HepG2 (cell line): ENCODE measurements around the gene GPN1. TPM values are rescaled to one million over a fixed set of nuclear protein-coding genes. Genes with fewer than 3 reads are reported as not detected.

Experiments
- ATAC-seq: fragments of 200-7000 bp; cut with Tn5 transposase; 3 replicates; pipeline ENCODE4 v1.9.1; 2020; ENCODE audit warnings: mild to moderate bottlenecking, moderate library complexity
- BruUV-seq: library from RNA; stranded (reverse); fragments of 400-500 nt; replicated peaks from 2 replicates; lab custom pipeline; 2021; lab: Mats Ljungman, UMichigan
- CTCF ChIA-PET: fragments of 300-600 bp; formaldehyde crosslinking; extraction: SDS; loops from one replicate; lab custom pipeline; 2021; ENCODE audit warnings: low total read pairs, inconsistent platforms, low intra/inter-chr PET ratio; lab: Yijun Ruan, JAX
- POLR2A ChIA-PET: fragments of 350-600 bp; sonication (Branson Sonifier 250); formaldehyde crosslinking; loops from one replicate; lab custom pipeline; 2020; ENCODE audit warnings: antibody characterized with exemption, inconsistent platforms; lab: Yijun Ruan, JAX
- DNase-seq: peaks from one replicate; pipeline ENCODE4 v3.0.0-alpha.2; 2015; ENCODE audit warnings: low spot score
- FAIRE-seq: peaks from 3 replicates; lab custom pipeline; 2011; peaks lifted over from hg19 to GRCh38; lab: Jason Lieb, UNC
- H2AFZ ChIP-seq: one replicate; pipeline ENCODE4 v1.6.1; 2011; ENCODE audit warnings: low read length, inconsistent platforms
- H3K27ac ChIP-seq: fragments of 300-600 bp; 3 replicates; pipeline ENCODE4 v1.8.0; 2011; ENCODE audit warnings: mixed run types, mild to moderate bottlenecking, mixed read lengths, low read length, inconsistent platforms; ENCODE audit not compliant: insufficient read depth; ENCODE audit errors: extremely low read length
- H3K27me3 ChIP-seq, 2 experiments: fragments of 200-600 bp in 1 of 2; 2 replicates in 1 of 2; 3 replicates in 1 of 2; pipeline versions ENCODE4 v1.6.0 to v1.8.0; 2011; ENCODE audit warnings: low read length in 2 of 2, mild to moderate bottlenecking in 2 of 2, moderate library complexity in 2 of 2, inconsistent platforms in 1 of 2; ENCODE audit not compliant: insufficient read depth in 2 of 2, control insufficient read depth in 1 of 2
- H3K36me3 ChIP-seq, 2 experiments: fragments of 200-600 bp in 1 of 2; replicated peaks in 1 of 2; 2 replicates in 1 of 2; 3 replicates in 1 of 2; pipeline versions ENCODE4 v1.5.1 to v1.8.0; 2011; ENCODE audit warnings: low read length in 2 of 2, inconsistent platforms in 1 of 2; ENCODE audit not compliant: insufficient read depth in 2 of 2, control insufficient read depth in 1 of 2
- H3K4me1 ChIP-seq: 2 replicates; pipeline ENCODE4 v1.5.1; 2012; ENCODE audit warnings: low read length, inconsistent platforms; ENCODE audit not compliant: insufficient read depth
- H3K4me2 ChIP-seq: 2 replicates; pipeline ENCODE4 v1.6.0; 2011; ENCODE audit warnings: low read depth, low read length, inconsistent platforms
- H3K4me3 ChIP-seq, 3 experiments: fragments of 200-600 bp in 1 of 3; sonication (generic), shearing (Covaris generic) in 1 of 3; replicated peaks in 1 of 3; 2 replicates each; pipeline ENCODE4 v1.5.1; 2011 to 2016; ENCODE audit warnings: low read length in 3 of 3, inconsistent platforms in 2 of 3, low read depth in 2 of 3, mild to moderate bottlenecking in 2 of 3, control low read depth in 1 of 3, mixed read lengths in 1 of 3; ENCODE audit not compliant: insufficient read depth in 1 of 3
- H3K79me2 ChIP-seq: one replicate; pipeline ENCODE4 v1.6.1; 2011; ENCODE audit warnings: low read length, inconsistent platforms; ENCODE audit not compliant: insufficient read depth
- H3K9ac ChIP-seq: 2 replicates; pipeline ENCODE4 v1.6.0; 2011; ENCODE audit warnings: mild to moderate bottlenecking, low read depth, low read length, inconsistent platforms; ENCODE audit not compliant: insufficient read depth
- H3K9me3 ChIP-seq: 2 replicates; pipeline ENCODE4 v1.5.1; 2012; ENCODE audit warnings: mild to moderate bottlenecking, low read length
- H4K20me1 ChIP-seq: 2 replicates; pipeline ENCODE4 v1.6.0; 2011; ENCODE audit warnings: inconsistent platforms, mild to moderate bottlenecking, low read length, moderate library complexity; ENCODE audit not compliant: insufficient read depth
- EEA1 ChIP-seq: sonication (generic); formaldehyde crosslinking; IDR thresholded peaks from 2 replicates; pipeline ENCODE4 v1.5.1; 2020; ENCODE audit warnings: mild to moderate bottlenecking, missing genetic modification reagents, borderline replicate concordance
- PPARG ChIP-seq: conservative IDR thresholded peaks from 2 replicates; pipeline ENCODE4 v1.6.1; 2016; ENCODE audit warnings: missing biosample characterization, missing genetic modification reagents
- RBFOX2 ChIP-seq: fragments of 200-400 bp; formaldehyde crosslinking; IDR thresholded peaks from 2 replicates; pipeline ENCODE4 v1.6.1; 2017; ENCODE audit warnings: low read depth, mild to moderate bottlenecking, low read length
- SAFB2 ChIP-seq: sonication (generic); formaldehyde crosslinking; IDR thresholded peaks from 2 replicates; pipeline ENCODE4 v1.5.1; 2020; ENCODE audit warnings: missing genetic modification reagents, low read depth, mild to moderate bottlenecking, borderline replicate concordance
- SRSF1 ChIP-seq: fragments of 200-400 bp; formaldehyde crosslinking; optimal IDR thresholded peaks from 2 replicates; pipeline ENCODE3; 2017; ENCODE audit warnings: mild to moderate bottlenecking, low read depth, low read length, moderate library complexity
- ZC3H4 ChIP-seq: sonication (generic); formaldehyde crosslinking; IDR thresholded peaks from 2 replicates; pipeline ENCODE4 v1.4.0; 2020; ENCODE audit warnings: missing genetic modification reagents, borderline replicate concordance
- ZFP36 ChIP-seq: fragments of 150-350 bp; IDR thresholded peaks from 2 replicates; pipeline ENCODE4 v1.6.1; 2018; ENCODE audit warnings: borderline replicate concordance, low read length, low read depth; ENCODE audit not compliant: partially characterized antibody
- ZFP62 ChIP-seq: sonication (generic); formaldehyde crosslinking; IDR thresholded peaks from 2 replicates; pipeline ENCODE4 v1.4.0; 2020; ENCODE audit warnings: missing genetic modification reagents
- ZNF772 ChIP-seq: sonication (generic); formaldehyde crosslinking; IDR thresholded peaks from 2 replicates; pipeline ENCODE4 v1.5.0; 2020; ENCODE audit warnings: mild to moderate bottlenecking, missing genetic modification reagents
- ZSCAN25 ChIP-seq: sonication (generic); formaldehyde crosslinking; IDR thresholded peaks from 2 replicates; pipeline ENCODE4 v1.8.0; 2022; ENCODE audit warnings: mild to moderate bottlenecking, missing genetic modification reagents
- WGBS: methylation state at CpG from one replicate; pipeline ENCODE4 v1.1.6; 2017; ENCODE audit warnings: low lambda C conversion rate; 5-methylcytosine and 5-hydroxymethylcytosine counted together
- in situ Hi-C: cut with HindIII; loops from 2 replicates; pipeline ENCODE4 v1.10.0; 2017; ENCODE audit warnings: low pct_unique_long_range_greater_than_20kb; ENCODE audit not compliant: extremely low pct_ligation_motif_present
- intact Hi-C: fragments of 100-400 bp; cut with micrococcal nuclease; formaldehyde crosslinking; loops from one replicate; pipeline ENCODE4 v1.10.0; 2022; ENCODE audit not compliant: unreplicated experiment
- polyA plus RNA-seq, 8 experiments: library from polyadenylated mRNA; depleted of rRNA in 3 of 8; stranded (reverse) in 7 of 8; unstranded in 1 of 8; fragments of >200 nt; fragmentation: Illumina TruSeq in 4 of 8; extraction: Trizol in 4 of 8; gene quantifications; 2 replicates each; pipeline versions ENCODE4 v1.2.1 to v1.2.3, GENCODE V29; 2011 to 2016; ENCODE audit warnings: low read depth in 4 of 8, missing spikeins in 1 of 8, mixed read lengths in 1 of 8; ENCODE audit not compliant: insufficient read depth in 1 of 8
- total RNA-seq, 5 experiments: library from RNA; depleted of rRNA; stranded (reverse); fragments of >200 nt; fragmentation: Illumina TruSeq; extraction: Trizol; gene quantifications; 2 replicates each; pipeline ENCODE4 v1.2.3, GENCODE V29; 2016; ENCODE audit warnings: low read depth in 1 of 5
- TF ChIP-seq, protein P1 (sequence below): sonication (generic); formaldehyde crosslinking; conservative IDR thresholded peaks from 2 replicates; pipeline ENCODE4 v1.8.1; 2023; ENCODE audit warnings: missing genetic modification reagents
- TF ChIP-seq, protein P2 (sequence below): fragments of 450-650 bp; IDR thresholded peaks from 2 replicates; pipeline ENCODE4 v1.6.1; 2017; ENCODE audit warnings: mild to moderate bottlenecking
- TF ChIP-seq, protein P3 (sequence below): sonication (generic); formaldehyde crosslinking; IDR thresholded peaks from 2 replicates; pipeline ENCODE4 v1.8.0; 2022; ENCODE audit warnings: mild to moderate bottlenecking, missing genetic modification reagents

GPN1 gene
- total and polyA plus RNA-seq, 2 of the 13 experiments (the other 11 are each of a cell fraction or from before 2014, with no cell fraction given), result 54.5 to 62.7 TPM

GRCh38 chr2:27687232-27687631 is 58.4 kb downstream of the GPN1 start:
- Histone ChIP-seq H3K79me2 (no peaks in the 10 kb centered on the region), H3K27me3 (no peaks in the 10 kb centered on the region), H3K4me1 (peaks cover 4% of the 10 kb centered on the region), H3K9me3 (no peaks in the 10 kb centered on the region), H3K9ac (no peak overlapping the region), H3K4me3 (no peak overlapping the region), H3K36me3 (peaks cover 9 to 49% of the 10 kb centered on the region in 2 experiments), H3K4me2 (no peak overlapping the region), H2AFZ (no peak overlapping the region), H4K20me1 (no peaks in the 10 kb centered on the region), H3K27ac (no peak overlapping the region)
- BruUV-seq, result no TSS peak
- TF ChIP-seq EEA1 (CRISPR knock-in tag), result no peak
- no peak for TF ChIP-seq SAFB2 (CRISPR knock-in tag)
- no peak for TF ChIP-seq ZNF772 (CRISPR knock-in tag)
- no peak for TF ChIP-seq ZC3H4 (CRISPR knock-in tag)
- TF ChIP-seq ZSCAN25, result no peak
- TF ChIP-seq, protein P1, sequence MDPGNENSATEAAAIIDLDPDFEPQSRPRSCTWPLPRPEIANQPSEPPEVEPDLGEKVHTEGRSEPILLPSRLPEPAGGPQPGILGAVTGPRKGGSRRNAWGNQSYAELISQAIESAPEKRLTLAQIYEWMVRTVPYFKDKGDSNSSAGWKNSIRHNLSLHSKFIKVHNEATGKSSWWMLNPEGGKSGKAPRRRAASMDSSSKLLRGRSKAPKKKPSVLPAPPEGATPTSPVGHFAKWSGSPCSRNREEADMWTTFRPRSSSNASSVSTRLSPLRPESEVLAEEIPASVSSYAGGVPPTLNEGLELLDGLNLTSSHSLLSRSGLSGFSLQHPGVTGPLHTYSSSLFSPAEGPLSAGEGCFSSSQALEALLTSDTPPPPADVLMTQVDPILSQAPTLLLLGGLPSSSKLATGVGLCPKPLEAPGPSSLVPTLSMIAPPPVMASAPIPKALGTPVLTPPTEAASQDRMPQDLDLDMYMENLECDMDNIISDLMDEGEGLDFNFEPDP (CRISPR knock-in tag), result no peak
- no peak for TF ChIP-seq PPARG (CRISPR knock-in tag)
- TF ChIP-seq ZFP62 (CRISPR knock-in tag), result no peak
- 100% methylated on average over 1 of the region's 1 CpG for WGBS
- ChIA-PET CTCF (no interaction called here), POLR2A (no interaction called here)
- FAIRE-seq (no peak), DNase-seq (no peak), ATAC-seq (no peak)
- intact Hi-C loops (no loop called here), in situ Hi-C loops (no loop called here)

- Histone ChIP-seq H3K4me3 (no peak overlapping the region), H2AFZ (no peak overlapping the region), H3K9ac (no peak overlapping the region), H3K27ac (no peak overlapping the region), H3K9me3 (no peaks in the 10 kb centered on the region), H4K20me1 (no peaks in the 10 kb centered on the region), H3K4me1 (no peaks in the 10 kb centered on the region), H3K4me2 (no peak overlapping the region), H3K79me2 (no peaks in the 10 kb centered on the region), H3K36me3 (peaks cover 9 to 50% of the 10 kb centered on the region in 2 experiments), H3K27me3 (no peaks in the 10 kb centered on the region)
- no TSS peak for BruUV-seq
- intact Hi-C loops (no loop called here), in situ Hi-C loops (no loop called here)
- no peak for ATAC-seq
- DNase-seq, result no peak
- 85% methylated on average over 2 of the region's 2 CpGs for WGBS
- ChIA-PET POLR2A (no interaction called here), CTCF (no interaction called here)
- FAIRE-seq, result no peak
- TF ChIP-seq, protein P2, sequence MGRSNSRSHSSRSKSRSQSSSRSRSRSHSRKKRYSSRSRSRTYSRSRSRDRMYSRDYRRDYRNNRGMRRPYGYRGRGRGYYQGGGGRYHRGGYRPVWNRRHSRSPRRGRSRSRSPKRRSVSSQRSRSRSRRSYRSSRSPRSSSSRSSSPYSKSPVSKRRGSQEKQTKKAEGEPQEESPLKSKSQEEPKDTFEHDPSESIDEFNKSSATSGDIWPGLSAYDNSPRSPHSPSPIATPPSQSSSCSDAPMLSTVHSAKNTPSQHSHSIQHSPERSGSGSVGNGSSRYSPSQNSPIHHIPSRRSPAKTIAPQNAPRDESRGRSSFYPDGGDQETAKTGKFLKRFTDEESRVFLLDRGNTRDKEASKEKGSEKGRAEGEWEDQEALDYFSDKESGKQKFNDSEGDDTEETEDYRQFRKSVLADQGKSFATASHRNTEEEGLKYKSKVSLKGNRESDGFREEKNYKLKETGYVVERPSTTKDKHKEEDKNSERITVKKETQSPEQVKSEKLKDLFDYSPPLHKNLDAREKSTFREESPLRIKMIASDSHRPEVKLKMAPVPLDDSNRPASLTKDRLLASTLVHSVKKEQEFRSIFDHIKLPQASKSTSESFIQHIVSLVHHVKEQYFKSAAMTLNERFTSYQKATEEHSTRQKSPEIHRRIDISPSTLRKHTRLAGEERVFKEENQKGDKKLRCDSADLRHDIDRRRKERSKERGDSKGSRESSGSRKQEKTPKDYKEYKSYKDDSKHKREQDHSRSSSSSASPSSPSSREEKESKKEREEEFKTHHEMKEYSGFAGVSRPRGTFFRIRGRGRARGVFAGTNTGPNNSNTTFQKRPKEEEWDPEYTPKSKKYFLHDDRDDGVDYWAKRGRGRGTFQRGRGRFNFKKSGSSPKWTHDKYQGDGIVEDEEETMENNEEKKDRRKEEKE, result no peak
- TF ChIP-seq, protein P3, sequence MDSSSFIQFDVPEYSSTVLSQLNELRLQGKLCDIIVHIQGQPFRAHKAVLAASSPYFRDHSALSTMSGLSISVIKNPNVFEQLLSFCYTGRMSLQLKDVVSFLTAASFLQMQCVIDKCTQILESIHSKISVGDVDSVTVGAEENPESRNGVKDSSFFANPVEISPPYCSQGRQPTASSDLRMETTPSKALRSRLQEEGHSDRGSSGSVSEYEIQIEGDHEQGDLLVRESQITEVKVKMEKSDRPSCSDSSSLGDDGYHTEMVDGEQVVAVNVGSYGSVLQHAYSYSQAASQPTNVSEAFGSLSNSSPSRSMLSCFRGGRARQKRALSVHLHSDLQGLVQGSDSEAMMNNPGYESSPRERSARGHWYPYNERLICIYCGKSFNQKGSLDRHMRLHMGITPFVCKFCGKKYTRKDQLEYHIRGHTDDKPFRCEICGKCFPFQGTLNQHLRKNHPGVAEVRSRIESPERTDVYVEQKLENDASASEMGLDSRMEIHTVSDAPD (CRISPR knock-in tag), result no peak
- TF ChIP-seq ZFP36 (no peak), RBFOX2 (no peak), SRSF1 (no peak)
Observed at GRCh38 chr2:27689424-27689823, 60.6 kb downstream of the GPN1 start.
